DMS153 treated with DMSO at 0.1 percent for 48 hours (cell line): ENCODE measurements around the gene RBMY1A1.
"Not testable (repeated sequence)": the region's sequence is repeated elsewhere in the genome, so short reads cannot be mapped to it uniquely, and the experiment has no call there.

Source experiments
- DNase-seq: peaks from one replicate; lab custom pipeline; 2025; ENCODE audit not compliant: unreplicated experiment; lab: John Stamatoyannopoulos, UW

Gene RBMY1A1

DNA sequence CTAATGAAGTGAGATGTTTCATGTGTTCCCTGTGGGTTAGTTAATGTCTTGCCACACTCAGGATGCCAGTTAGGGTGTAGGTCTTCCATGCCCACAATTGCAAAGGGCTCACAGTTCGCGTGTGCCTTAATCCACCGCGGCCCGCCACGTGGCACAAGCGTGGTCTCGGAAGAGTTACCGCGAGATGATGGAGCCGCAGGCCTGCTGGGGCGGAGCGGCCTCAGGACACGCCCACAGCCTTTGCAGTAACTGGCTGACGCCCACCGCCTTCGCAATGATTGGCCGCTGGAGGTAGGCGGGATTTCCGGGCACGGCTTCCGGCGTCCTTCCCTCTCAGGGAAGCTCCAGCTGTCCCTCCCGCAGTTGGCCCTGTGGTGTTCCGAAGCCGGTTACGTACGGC lies at the start of gene RBMY1A1:
Gene RBMY1A1, plus strand, starts transcription at position 301 of the 400 bp plus-strand sequence. CDS start 2,013 bp downstream, outside the sequence.
- not testable (repeated sequence) for DNase-seq

DNA sequence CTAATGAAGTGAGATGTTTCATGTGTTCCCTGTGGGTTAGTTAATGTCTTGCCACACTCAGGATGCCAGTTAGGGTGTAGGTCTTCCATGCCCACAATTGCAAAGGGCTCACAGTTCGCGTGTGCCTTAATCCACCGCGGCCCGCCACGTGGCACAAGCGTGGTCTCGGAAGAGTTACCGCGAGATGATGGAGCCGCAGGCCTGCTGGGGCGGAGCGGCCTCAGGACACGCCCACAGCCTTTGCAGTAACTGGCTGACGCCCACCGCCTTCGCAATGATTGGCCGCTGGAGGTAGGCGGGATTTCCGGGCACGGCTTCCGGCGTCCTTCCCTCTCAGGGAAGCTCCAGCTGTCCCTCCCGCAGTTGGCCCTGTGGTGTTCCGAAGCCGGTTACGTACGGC lies 23.6 kb upstream of the RBMY1A1 start, which contains the start of gene RBMY1B:
Gene RBMY1B, plus strand, starts transcription at position 301 of the 400 bp plus-strand sequence. CDS start 2,013 bp downstream, outside the sequence.
- not testable (repeated sequence) for DNase-seq

DNA sequence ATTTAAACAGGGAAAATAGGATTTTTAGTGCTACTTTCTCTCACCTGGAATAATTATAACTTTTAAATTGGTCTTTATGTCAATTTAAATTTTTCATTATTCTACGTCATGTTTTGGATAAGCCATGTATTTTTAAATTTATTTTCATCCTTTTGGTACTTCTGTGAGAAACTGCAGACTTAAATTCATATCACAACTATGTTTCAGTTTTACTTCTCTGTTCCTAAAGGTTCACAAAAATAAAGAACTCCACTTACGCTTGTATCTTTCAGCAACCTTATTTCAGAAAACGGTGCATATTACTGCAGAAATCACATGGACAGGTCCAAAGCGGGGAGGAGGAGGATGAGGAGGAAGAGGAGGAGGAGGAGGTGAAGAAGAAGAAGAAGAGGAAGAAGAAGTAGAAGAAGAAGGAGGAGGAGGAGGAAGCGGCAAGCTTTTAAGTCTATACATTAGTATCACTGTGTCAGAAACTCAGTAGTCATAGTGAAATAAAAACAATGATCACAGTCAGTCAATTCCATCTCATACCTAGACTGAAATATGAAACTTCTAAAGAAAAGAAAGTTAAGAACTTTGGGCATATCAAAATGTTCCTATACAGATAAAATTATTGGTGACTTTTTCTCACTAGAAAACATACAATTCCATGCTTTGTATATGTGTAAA lies 24.8 kb downstream of the RBMY1A1 start:
- not testable (repeated sequence) for DNase-seq

DNA sequence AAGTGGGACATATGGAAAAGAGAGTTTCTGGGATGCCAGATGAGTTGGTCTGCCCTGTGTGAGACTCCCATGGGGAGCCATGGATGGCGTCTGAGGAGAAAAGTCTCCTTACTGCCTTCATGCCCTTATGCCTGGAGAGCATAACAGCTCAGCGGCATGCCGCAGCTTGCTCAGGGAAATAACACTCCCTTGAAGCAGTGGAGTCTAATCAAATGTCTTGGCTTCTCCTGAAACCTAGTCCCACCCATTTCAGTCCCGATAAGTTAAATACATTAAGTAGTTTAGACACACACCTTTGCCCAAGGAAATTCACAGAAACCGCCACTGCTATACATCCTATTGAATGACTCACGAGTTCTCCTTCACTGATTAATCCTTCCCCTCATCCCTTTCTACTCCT lies 50.8 kb downstream of the RBMY1A1 start:
- DNase-seq: no peak

DNA sequence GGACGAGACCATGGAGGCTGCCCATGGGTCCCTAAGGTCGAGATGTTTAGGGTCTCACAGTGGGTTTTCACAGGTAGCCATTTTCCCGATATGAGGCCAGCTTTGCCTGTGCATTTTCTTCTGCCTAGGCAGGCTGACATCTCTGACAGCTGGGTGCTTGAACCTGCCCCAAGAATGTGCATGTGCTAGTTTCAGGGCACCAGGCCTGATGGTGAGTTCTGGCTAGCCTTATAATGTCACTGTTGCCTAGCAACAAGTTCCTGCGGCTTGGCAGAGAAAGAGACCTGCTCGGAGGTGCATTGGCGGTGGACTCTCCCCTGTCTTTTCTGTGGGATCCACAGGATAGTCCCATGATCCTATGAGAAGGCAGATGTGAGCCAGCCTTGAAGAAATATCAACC lies 51.8 kb downstream of the RBMY1A1 start:
- not testable (repeated sequence) for DNase-seq

DNA sequence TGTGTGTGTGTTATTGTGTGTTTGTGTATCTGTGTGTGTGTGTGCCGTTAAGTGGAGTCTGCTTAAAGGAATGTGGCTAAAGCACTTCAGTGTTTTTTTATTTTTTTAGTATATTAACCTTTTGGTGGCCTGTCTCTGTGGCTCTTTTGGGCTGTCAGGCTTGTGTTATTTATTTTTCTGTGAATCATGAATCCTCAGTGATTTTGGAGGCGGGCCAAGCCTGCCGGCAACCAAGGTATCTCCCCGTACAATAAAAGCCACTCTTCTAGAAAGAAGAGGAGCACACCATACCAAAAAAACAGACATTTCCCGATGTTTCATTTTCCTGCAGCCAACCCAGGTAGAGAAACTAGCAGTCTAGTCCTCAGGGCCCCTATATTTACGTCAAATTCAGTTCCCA lies 57.4 kb downstream of the RBMY1A1 start:
- no peak for DNase-seq

DNA sequence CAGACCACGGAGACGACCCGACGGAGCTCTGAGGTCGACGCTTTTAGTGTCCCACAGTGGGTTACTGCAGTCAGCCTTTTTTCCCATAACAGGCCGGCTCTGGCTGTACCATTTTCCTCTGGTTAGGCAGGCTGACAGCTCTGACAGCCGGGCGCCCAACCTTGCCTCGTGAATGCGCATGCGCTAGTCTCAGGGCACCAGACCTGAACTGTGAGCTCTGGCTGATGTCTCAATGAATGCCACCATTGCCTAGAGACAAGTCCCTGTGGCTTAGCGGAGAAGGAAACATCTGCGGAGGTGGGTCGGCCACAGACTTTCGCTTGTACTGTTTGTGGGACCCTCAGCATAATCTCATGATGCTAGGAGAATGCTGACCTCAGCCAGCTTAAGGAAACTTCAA lies 61.6 kb downstream of the RBMY1A1 start:
- DNase-seq: not testable (repeated sequence)
